Heart left ventricle (tissue), 16 donors: ENCODE measurements around the gene KDM3B. TPM values are rescaled to one million over a fixed set of nuclear protein-coding genes. Genes with fewer than 3 reads are reported as not detected.

Source experiments
- ATAC-seq, 4 donors: fragments of 200-7000 bp; cut with Tn5 transposase; one replicate each; pipeline ENCODE4 v1.9.1; 2020 to 2022; ENCODE audit warnings: moderate library complexity in 4 of 4, mild to moderate bottlenecking in 3 of 4, moderate number of reproducible peaks in 1 of 4
- DNase-seq, 5 donors: peaks; one replicate each; pipeline ENCODE4 v3.0.0-alpha.2; 2020
- H3K27ac ChIP-seq, 12 donors: fragments of 200-600 bp; sonication (generic) in 4 of 12; one replicate each; pipeline versions ENCODE4 v1.5.0 to v1.8.0; 2016 to 2022; ENCODE audit warnings: mild to moderate bottlenecking in 2 of 12
- H3K27me3 ChIP-seq, 9 donors: fragments of 200-600 bp; sonication (generic) in 2 of 9; one replicate each; pipeline versions ENCODE4 v1.5.1 to v1.8.0; 2016 to 2022; ENCODE audit warnings: mild to moderate bottlenecking in 3 of 9
- H3K36me3 ChIP-seq, 9 donors: fragments of 200-600 bp; sonication (generic) in 2 of 9; one replicate each; pipeline versions ENCODE4 v1.5.0 to v1.8.0; 2018 to 2022; ENCODE audit warnings: mild to moderate bottlenecking in 2 of 9
- H3K4me1 ChIP-seq, 12 donors: fragments of 200-600 bp; sonication (generic) in 4 of 12; one replicate each; pipeline versions ENCODE4 v1.5.0 to v1.8.0; 2016 to 2022; ENCODE audit warnings: mild to moderate bottlenecking in 3 of 12
- H3K4me3 ChIP-seq, 12 donors: fragments of 200-600 bp; sonication (generic) in 4 of 12; one replicate each; pipeline versions ENCODE4 v1.5.0 to v1.8.0; 2017 to 2022; ENCODE audit warnings: mild to moderate bottlenecking in 9 of 12, moderate library complexity in 4 of 12
- H3K9me3 ChIP-seq, 12 donors: fragments of 200-600 bp; sonication (generic) in 4 of 12; one replicate each; pipeline versions ENCODE4 v1.5.0 to v1.8.0; 2016 to 2022; ENCODE audit warnings: mild to moderate bottlenecking in 1 of 12
- CTCF ChIP-seq, 12 donors: fragments of 200-600 bp; sonication (generic) in 4 of 12; IDR thresholded peaks; one replicate each; pipeline versions ENCODE4 v1.5.0 to v1.8.0; 2018 to 2022; ENCODE audit warnings: antibody characterized with exemption in 12 of 12, mild to moderate bottlenecking in 5 of 12
- POLR2A ChIP-seq, 2 donors: fragments of 450-650 bp; IDR thresholded peaks; one replicate each; pipeline ENCODE4 v1.6.1; 2017; ENCODE audit warnings: antibody characterized with exemption in 2 of 2, mild to moderate bottlenecking in 2 of 2, moderate library complexity in 2 of 2
- WGBS, 4 donors: extraction: QIAGEN DNeasy Blood & Tissue Kit in 2 of 4; methylation state at CpG; one replicate each; pipeline versions ENCODE4 v1.1.5 to v1.1.7; 2013 to 2018; 5-methylcytosine and 5-hydroxymethylcytosine counted together
- intact Hi-C, 10 donors: fragments of 100-400 bp; cut with DNase I; formaldehyde crosslinking; loops; one replicate each; pipeline versions ENCODE4 v1.11.1 to v1.14.2; 2022
- polyA plus RNA-seq, 2 donors: library from polyadenylated mRNA; stranded (reverse); fragments of 200-250 nt; gene quantifications; one replicate each; pipeline ENCODE4 v1.2.3, GENCODE V29; 2013
- total RNA-seq, 9 donors: library from RNA; depleted of rRNA in 2 of 9; stranded (reverse); fragments of >200 nt in 2 of 9; fragmentation: NEBNext Ultra II Directional in 3 of 9; extraction: Animal tissue kit (Norgen Biotek cat#: 25700) in 3 of 9; gene quantifications; one replicate each; pipeline versions ENCODE4 v1.1.0 to v1.2.4, GENCODE V29; 2016 to 2023
- donor health status: ischemic (EF 13 %, LVEDD 7.1; RV severe dilation, severe dysfunction).
- donor health status: healthy with polysubstance abuse.
- donor health status: DM: no; HTN: yes; CAD: no.
- donor health status: DM: no; HTN: no; CAD: no.
- donor health status: ischemic (EF 25% LVEDD 6.9; RV normal size, moderate dysfunction).
- donor health status: ischemic (EF 25% LVEDD 5.7; RV mildly dilated, moderate dysfunction).
- donor health status: healthy.
- donor health status: DM: yes; HTN: yes; CAD: no.
- donor health status: ischemic (EF 35%, LVEDD 5.7; RV mildly dilated, moderate dysfunction).
- donor health status: nonischemic (EF 11% LVEDD 7.7; RV severe dilation, severe dysfunction).
- donor health status: DM: yes; HTN: yes; CAD: no.
- donor health status: PGD.
- donor health status: ischemic (EF 29% LVEDD 5.4; RV normal size, mild dysfunction).
- donor health status: nonischemic (EF 23%, LVEDD 6.1; RV moderate dilation, normal function).

The KDM3B gene
- total and polyA plus RNA-seq, 11 donors: 17.0 to 65.1 (median 44.8) TPM

GRCh38 chr5:138352722-138353559 lies 456 bp downstream of the KDM3B start:
- Histone ChIP-seq H3K27me3 (no peaks in the 10 kb centered on the region), H3K4me3 (peak overlapping the region; percentile 67 to 99 (median 96)), H3K4me1 (peaks cover 0 to 64% (median 36%) of the 10 kb centered on the region in 12 donors), H3K9me3 (peaks cover 0 to 9% (median 0%) of the 10 kb centered on the region in 12 donors), H3K36me3 (peaks cover 0 to 16% (median 10%) of the 10 kb centered on the region in 9 donors), H3K27ac (peak overlapping the region; percentile 92 to 99 (median 97))
- ATAC-seq (peak in 3 of 4 donors; percentile 65 to 75 (median 69)), DNase-seq (peak; percentile 59 to 81 (median 69))
- 0% methylated on average over 20 to 88 of the region's 88 CpGs for WGBS, 4 donors
- intact Hi-C loops: loop anchor here in 1 of 10 donors (10.0 kb wide), 1 partner anchor 52 kb away; no protein-coding TSS in a partner anchor
- TF ChIP-seq POLR2A (IDR thresholded peaks at IDR 0.05) (peak in 1 of 2 donors; percentile 26), CTCF (IDR thresholded peaks at IDR 0.05) (peak in 8 of 12 donors; percentile 22 to 65 (median 38))

GRCh38 chr5:138353560-138354080 lies 1.1 kb downstream of the KDM3B start:
- TF ChIP-seq POLR2A (IDR thresholded peaks at IDR 0.05) (no peak), CTCF (IDR thresholded peaks at IDR 0.05) (no peak)
- DNase-seq (no peak), ATAC-seq (no peak)
- intact Hi-C loops: loop anchor here in 1 of 10 donors (10.0 kb wide), 1 partner anchor 51 kb away; no protein-coding TSS in a partner anchor
- WGBS, 4 donors: 0 to 2% (median 1%) methylated on average over 11 of the region's 11 CpGs
- Histone ChIP-seq H3K4me1 (peaks cover 0 to 64% (median 36%) of the 10 kb centered on the region in 12 donors), H3K27ac (peak overlapping the region; percentile 92 to 99 (median 97)), H3K9me3 (peaks cover 0 to 9% (median 0%) of the 10 kb centered on the region in 12 donors), H3K4me3 (peak overlapping the region; percentile 67 to 99 (median 96)), H3K36me3 (peaks cover 0 to 11% (median 3%) of the 10 kb centered on the region in 9 donors), H3K27me3 (no peaks in the 10 kb centered on the region)

GRCh38 chr5:138354387-138354786 lies 1.9 kb downstream of the KDM3B start:
- peaks cover 0 to 9% (median 0%) of the 10 kb centered on the region in 12 donors for H3K9me3 ChIP-seq
- H3K27ac ChIP-seq: peak overlapping the region in 9 of 12 donors; percentile 92 to 99 (median 97)
- 10 to 17% (median 13%) methylated on average over 5 of the region's 5 CpGs for WGBS, 4 donors
- intact Hi-C loops: loop anchor here in 1 of 10 donors (10.0 kb wide), 1 partner anchor 50 kb away; no protein-coding TSS in a partner anchor
- TF ChIP-seq POLR2A (IDR thresholded peaks at IDR 0.05) (no peak), CTCF (IDR thresholded peaks at IDR 0.05) (no peak)
- ATAC-seq (no peak), DNase-seq (no peak)
- peaks cover 0 to 7% (median 0%) of the 10 kb centered on the region in 9 donors for H3K36me3 ChIP-seq
- H3K4me3 ChIP-seq: peak overlapping the region in 10 of 12 donors; percentile 67 to 99 (median 96)
- H3K27me3 ChIP-seq: no peaks in the 10 kb centered on the region
- peaks cover 0 to 61% (median 35%) of the 10 kb centered on the region in 12 donors for H3K4me1 ChIP-seq
